Common myeloid progenitor, CD34-positive (primary cell): ENCODE results near the gene PPFIBP2.

ENCODE experiments used
- CTCF ChIA-PET: fragments of 350-600 bp; sonication (Branson Sonifier 250); formaldehyde crosslinking; loops from one replicate; lab custom pipeline; 2021; ENCODE audit warnings: antibody characterized with exemption; lab: Charles Lee
- POLR2A ChIA-PET: fragments of 350-600 bp; sonication (Branson Sonifier 250); formaldehyde crosslinking; loops from one replicate; lab custom pipeline; 2021; ENCODE audit warnings: antibody characterized with exemption; lab: Charles Lee
- DNase-seq, 3 donors: peaks; one replicate each; pipeline versions ENCODE4 v3.0.0 to v3.0.0-alpha.2; 2013
- H3K27ac ChIP-seq, 2 experiments: 1 replicate in 1 of 2; 2 replicates in 1 of 2; pipeline ENCODE4 v1.7.0; 2013; ENCODE audit warnings: inconsistent platforms in 2 of 2, low read length in 2 of 2, mild to moderate bottlenecking in 2 of 2, low read depth in 1 of 2, moderate library complexity in 1 of 2; ENCODE audit not compliant: severe bottlenecking in 2 of 2, insufficient read depth in 1 of 2, poor library complexity in 1 of 2
- H3K27me3 ChIP-seq, 5 experiments: replicated peaks in 2 of 5; 1 replicate in 3 of 5; 2 replicates in 2 of 5; pipeline versions ENCODE4 v1.6.1 to v1.7.0; 2013; ENCODE audit warnings: low read length in 4 of 5, mild to moderate bottlenecking in 2 of 5, moderate library complexity in 2 of 5, inconsistent platforms in 1 of 5; ENCODE audit not compliant: insufficient read depth in 5 of 5, control insufficient read depth in 4 of 5
- H3K36me3 ChIP-seq, 4 experiments: 1 replicate in 2 of 4; 2 replicates in 2 of 4; pipeline versions ENCODE4 v1.6.1 to v1.7.0; 2013; ENCODE audit warnings: low read length in 3 of 4, control low read depth in 1 of 4, mild to moderate bottlenecking in 1 of 4; ENCODE audit not compliant: control insufficient read depth in 4 of 4, insufficient read depth in 4 of 4
- H3K4me1 ChIP-seq, 4 experiments: 1 replicate in 3 of 4; 2 replicates in 1 of 4; pipeline versions ENCODE4 v1.6.1 to v1.7.1; 2013; ENCODE audit warnings: low read length in 3 of 4, mild to moderate bottlenecking in 3 of 4, control low read depth in 1 of 4, inconsistent platforms in 1 of 4, moderate library complexity in 1 of 4; ENCODE audit not compliant: control insufficient read depth in 4 of 4, insufficient read depth in 4 of 4; ENCODE audit errors: control extremely low read depth in 1 of 4
- H3K4me3 ChIP-seq, 7 experiments: 1 replicate in 4 of 7; 2 replicates in 3 of 7; pipeline versions ENCODE4 v1.5.1 to v1.7.0; 2013; ENCODE audit warnings: mild to moderate bottlenecking in 7 of 7, low read length in 6 of 7, moderate library complexity in 6 of 7, inconsistent platforms in 2 of 7, low read depth in 2 of 7, control low read depth in 1 of 7; ENCODE audit not compliant: insufficient read depth in 4 of 7, control insufficient read depth in 1 of 7; ENCODE audit errors: extremely low read depth in 1 of 7
- H3K9me3 ChIP-seq, 5 experiments: 1 replicate in 4 of 5; 2 replicates in 1 of 5; pipeline versions ENCODE4 v1.6.1 to v1.7.1; 2013; ENCODE audit warnings: low read length in 4 of 5, mild to moderate bottlenecking in 2 of 5, inconsistent platforms in 1 of 5, low read depth in 1 of 5, moderate library complexity in 1 of 5; ENCODE audit not compliant: control insufficient read depth in 4 of 5, insufficient read depth in 2 of 5; ENCODE audit errors: control extremely low read depth in 1 of 5
- WGBS: methylation state at CpG from one replicate; pipeline ENCODE4 v1.1.5; 2013; ENCODE audit not compliant: insufficient coverage; 5-methylcytosine and 5-hydroxymethylcytosine counted together

PPFIBP2 gene

GRCh38 chr11:7489376-7489775 is 24.4 kb upstream of the PPFIBP2 start:
- H3K36me3 ChIP-seq = no peaks in the 10 kb centered on the region
- H3K4me1 ChIP-seq = peaks cover 0 to 8% (median 0%) of the 10 kb centered on the region in 4 experiments
- H3K4me3 ChIP-seq = no peak overlapping the region
- WGBS = 92% methylated on average over 2 of the region's 2 CpGs
- H3K27ac ChIP-seq = no peak overlapping the region
- CTCF ChIA-PET = no interaction called here
- no peak for DNase-seq
- POLR2A ChIA-PET = no interaction called here
- no peaks in the 10 kb centered on the region for H3K9me3 ChIP-seq
- peaks cover 0 to 4% (median 0%) of the 10 kb centered on the region in 5 experiments for H3K27me3 ChIP-seq

GRCh38 chr11:7490054-7490453 is 23.7 kb upstream of the PPFIBP2 start:
- ChIA-PET CTCF (interaction anchor here (0.8 kb wide), 1 partner anchor 9 kb away, joined by 3 read pairs; no protein-coding TSS in a partner anchor), POLR2A (no interaction called here)
- H3K4me3 ChIP-seq = no peak overlapping the region
- H3K36me3 ChIP-seq = no peaks in the 10 kb centered on the region
- WGBS = 96% methylated on average over 3 of the region's 4 CpGs
- H3K27ac ChIP-seq = no peak overlapping the region
- peaks cover 0 to 6% (median 0%) of the 10 kb centered on the region in 5 experiments for H3K27me3 ChIP-seq
- peaks cover 0 to 8% (median 0%) of the 10 kb centered on the region in 4 experiments for H3K4me1 ChIP-seq
- H3K9me3 ChIP-seq = no peaks in the 10 kb centered on the region
- DNase-seq = no peak

DNA sequence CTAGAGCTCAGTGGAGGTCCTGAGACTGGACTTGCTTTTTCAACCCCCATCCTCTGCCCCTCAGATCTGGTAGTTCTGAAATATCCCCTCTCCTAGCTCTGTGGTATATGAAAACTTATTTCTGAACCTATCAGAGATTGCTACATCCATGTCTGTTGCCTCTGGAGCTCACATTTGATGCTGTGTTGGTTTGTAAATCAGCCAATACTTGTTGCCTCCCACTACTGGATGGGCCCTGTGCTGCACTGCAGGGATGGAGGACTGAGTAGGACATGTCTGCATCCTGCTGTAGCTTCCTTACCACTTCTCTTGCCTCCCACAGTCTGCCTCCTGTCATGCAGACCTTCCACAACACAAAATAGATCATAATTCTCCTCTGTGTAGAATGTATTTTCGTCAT is 23.3 kb upstream of the PPFIBP2 start:
- no peak overlapping the region for H3K4me3 ChIP-seq
- POLR2A ChIA-PET = no interaction called here
- H3K27me3 ChIP-seq = peaks cover 0 to 6% (median 0%) of the 10 kb centered on the region in 5 experiments
- 75% methylated on average over 1 of the region's 1 CpG for WGBS
- H3K4me1 ChIP-seq = peaks cover 0 to 8% (median 0%) of the 10 kb centered on the region in 4 experiments
- no peaks in the 10 kb centered on the region for H3K36me3 ChIP-seq
- no peak overlapping the region for H3K27ac ChIP-seq
- CTCF ChIA-PET = interaction anchor here (0.8 kb wide), 1 partner anchor 10 kb away, joined by 3 read pairs; no protein-coding TSS in a partner anchor
- DNase-seq = no peak
- H3K9me3 ChIP-seq = no peaks in the 10 kb centered on the region

DNA sequence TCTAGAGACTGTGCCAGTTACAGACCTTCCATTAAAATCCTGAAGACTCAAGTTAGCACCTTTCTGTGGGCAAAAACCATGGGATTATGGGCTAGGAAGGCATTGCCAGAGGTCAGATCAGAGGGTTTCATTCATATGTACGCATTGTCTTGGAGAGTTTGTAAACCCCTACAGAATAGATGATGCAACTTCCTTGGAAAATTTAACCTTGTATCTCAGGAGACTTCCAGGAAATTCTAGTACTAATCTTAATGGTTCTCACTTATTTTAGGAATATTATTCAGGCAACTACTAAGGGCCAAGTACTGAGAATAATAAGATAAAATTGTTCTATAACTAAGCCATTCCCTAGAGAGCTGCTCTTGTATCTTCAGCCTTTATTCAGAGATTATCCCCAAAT is 21.5 kb upstream of the PPFIBP2 start:
- peaks cover 5 to 19% (median 5%) of the 10 kb centered on the region in 4 experiments for H3K4me1 ChIP-seq
- H3K9me3 ChIP-seq = no peaks in the 10 kb centered on the region
- ChIA-PET CTCF (no interaction called here), POLR2A (no interaction called here)
- H3K27me3 ChIP-seq = peaks cover 0 to 6% (median 0%) of the 10 kb centered on the region in 5 experiments
- no peak overlapping the region for H3K27ac ChIP-seq
- WGBS = 100% methylated on average over 1 of the region's 1 CpG
- H3K4me3 ChIP-seq = no peak overlapping the region
- H3K36me3 ChIP-seq = no peaks in the 10 kb centered on the region
- no peak for DNase-seq

DNA sequence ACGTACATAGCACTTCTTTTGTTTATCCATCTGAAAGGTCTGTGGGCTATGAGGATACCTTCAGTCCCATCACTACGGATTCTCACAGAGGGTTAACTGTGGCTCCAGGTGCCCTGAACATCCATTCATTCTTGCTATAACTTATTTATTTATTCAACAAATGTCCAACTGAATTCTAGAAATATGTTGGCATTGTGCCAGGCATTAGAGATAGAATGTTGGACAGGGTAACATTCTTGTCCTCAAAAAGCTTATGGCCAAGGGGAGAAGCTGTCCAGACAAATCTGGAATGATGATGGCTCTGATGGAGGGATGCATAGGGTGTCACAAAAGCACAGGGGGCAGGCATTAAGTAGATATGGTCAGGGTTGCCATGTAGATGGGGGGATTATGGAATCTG is 20.1 kb upstream of the PPFIBP2 start:
- Histone ChIP-seq H3K36me3 (no peaks in the 10 kb centered on the region), H3K4me1 (peaks cover 5 to 30% (median 8%) of the 10 kb centered on the region in 4 experiments), H3K4me3 (no peak overlapping the region), H3K27me3 (peaks cover 0 to 4% (median 0%) of the 10 kb centered on the region in 5 experiments), H3K27ac (no peak overlapping the region), H3K9me3 (no peaks in the 10 kb centered on the region)
- 100% methylated on average over 1 of the region's 2 CpGs for WGBS
- ChIA-PET POLR2A (no interaction called here), CTCF (interaction anchor here (0.9 kb wide), 1 partner anchor 14 kb away, joined by 3 read pairs; no protein-coding TSS in a partner anchor)
- no peak for DNase-seq

DNA sequence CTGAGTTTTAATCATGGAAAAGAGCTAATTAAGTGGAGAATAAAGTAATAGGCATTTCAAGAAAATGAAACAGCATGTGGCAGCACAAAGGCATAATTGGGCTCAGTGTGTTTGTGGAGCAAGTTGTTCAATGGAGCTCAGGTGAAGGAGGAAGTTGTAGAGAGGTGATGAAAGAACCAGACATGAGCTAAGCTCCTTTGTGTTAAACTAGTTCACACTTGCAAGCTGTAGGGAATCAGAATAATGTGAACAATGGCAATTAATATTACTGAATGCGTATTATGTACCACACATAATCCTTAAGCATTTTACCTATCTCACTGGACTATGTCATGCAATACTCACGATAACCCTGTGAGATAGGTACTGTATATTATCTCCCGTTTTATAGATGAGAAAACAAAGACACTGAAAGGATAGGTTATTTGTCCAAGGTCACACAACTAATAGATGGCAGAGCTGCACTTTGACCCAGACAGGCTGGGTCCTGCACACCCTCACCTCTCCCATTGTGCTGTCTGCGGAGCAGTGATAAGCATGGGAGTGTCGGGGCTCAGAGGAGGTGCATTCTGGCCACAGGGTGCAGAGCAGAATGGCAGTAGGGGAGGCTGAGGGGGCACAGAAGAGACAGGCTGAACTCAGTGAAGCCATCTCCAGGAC is 19.6 kb upstream of the PPFIBP2 start:
- ChIA-PET CTCF (no interaction called here), POLR2A (no interaction called here)
- peaks cover 0 to 3% (median 0%) of the 10 kb centered on the region in 5 experiments for H3K27me3 ChIP-seq
- no peaks in the 10 kb centered on the region for H3K36me3 ChIP-seq
- H3K9me3 ChIP-seq = no peaks in the 10 kb centered on the region
- 100% methylated on average over 1 of the region's 5 CpGs for WGBS
- H3K27ac ChIP-seq = no peak overlapping the region
- no peak overlapping the region for H3K4me3 ChIP-seq
- no peak for DNase-seq
- H3K4me1 ChIP-seq = peaks cover 5 to 30% (median 8%) of the 10 kb centered on the region in 4 experiments

- 78% methylated on average over 4 of the region's 4 CpGs for WGBS
- ChIA-PET POLR2A (no interaction called here), CTCF (interaction anchor here (1.7 kb wide), 1 partner anchor 54 kb away, joined by 5 read pairs; no protein-coding TSS in a partner anchor)
- Histone ChIP-seq H3K36me3 (no peaks in the 10 kb centered on the region), H3K9me3 (no peaks in the 10 kb centered on the region), H3K27ac (no peak overlapping the region), H3K27me3 (peaks cover 0 to 3% (median 0%) of the 10 kb centered on the region in 5 experiments), H3K4me1 (peaks cover 5 to 30% (median 8%) of the 10 kb centered on the region in 4 experiments), H3K4me3 (no peak overlapping the region)
- DNase-seq = peak; percentile 22 to 86 (median 73)
Observed at GRCh38 chr11:7495882-7496551, 17.8 kb upstream of the PPFIBP2 start.
